Measurements from ENCODE around the gene SLC4A1.

Gene SLC4A1

GRCh38 chr17:44218344-44219107, 49.4 kb downstream of the SLC4A1 start:
- no peak for TF ChIP-seq ZFP30 (CRISPR knock-in tag; IDR thresholded peaks at IDR 0.05)
- no peak for TF ChIP-seq ZNF565 (CRISPR knock-in tag; conservative IDR thresholded peaks at IDR 0.05; ENCODE audit: low read depth)
- TF ChIP-seq CSDC2 (CRISPR knock-in tag; IDR thresholded peaks at IDR 0.05) = no peak
- TF ChIP-seq TCF4 (CRISPR knock-in tag; IDR thresholded peaks at IDR 0.05; ENCODE audit: borderline replicate concordance) = no peak
- TF ChIP-seq ISL1 (CRISPR knock-in tag; IDR thresholded peaks at IDR 0.05) = no peak
- no peak for TF ChIP-seq RARB (CRISPR knock-in tag; IDR thresholded peaks at IDR 0.05)
- no peak for TF ChIP-seq SNAI2 (CRISPR knock-in tag; IDR thresholded peaks at IDR 0.05)
- no peak for TF ChIP-seq PATZ1 (CRISPR knock-in tag; IDR thresholded peaks at IDR 0.05; ENCODE audit: borderline replicate concordance)
- TF ChIP-seq ZNF8 (CRISPR knock-in tag; IDR thresholded peaks at IDR 0.05) = no peak
- TF ChIP-seq BACH2 (CRISPR knock-in tag; IDR thresholded peaks at IDR 0.05; ENCODE audit: borderline replicate concordance) = no peak
- no peak for TF ChIP-seq TSHZ2 (CRISPR knock-in tag; IDR thresholded peaks at IDR 0.05)
- TF ChIP-seq ZC3H10 (CRISPR knock-in tag; IDR thresholded peaks at IDR 0.05) = no peak
- no peak for TF ChIP-seq POU6F1 (CRISPR knock-in tag; IDR thresholded peaks at IDR 0.05; ENCODE audit: borderline replicate concordance, low read depth)
- TF ChIP-seq ESRRG (CRISPR knock-in tag; IDR thresholded peaks at IDR 0.05) = no peak
- no peak for TF ChIP-seq ZFP3 (CRISPR knock-in tag; IDR thresholded peaks at IDR 0.05)
- no peak for TF ChIP-seq GLIS3 (CRISPR knock-in tag; IDR thresholded peaks at IDR 0.05)
- TF ChIP-seq TOX (CRISPR knock-in tag; IDR thresholded peaks at IDR 0.05; ENCODE audit: borderline replicate concordance) = no peak
- peak; percentile 30 for ATAC-seq

GRCh38 chr17:44217738-44218343, 50.1 kb downstream of the SLC4A1 start:
- ATAC-seq = no peak
- TF ChIP-seq CSRNP3 (CRISPR knock-in tag; IDR thresholded peaks at IDR 0.05) (no peak), OSR1 (CRISPR knock-in tag; IDR thresholded peaks at IDR 0.05) (no peak), SNAI2 (CRISPR knock-in tag; IDR thresholded peaks at IDR 0.05) (no peak), CREB5 (CRISPR knock-in tag; IDR thresholded peaks at IDR 0.05; ENCODE audit: low read depth) (no peak), ZFP30 (CRISPR knock-in tag; IDR thresholded peaks at IDR 0.05) (no peak), ZC3H10 (CRISPR knock-in tag; IDR thresholded peaks at IDR 0.05) (no peak), ESRRG (CRISPR knock-in tag; IDR thresholded peaks at IDR 0.05) (no peak), ZFP3 (CRISPR knock-in tag; IDR thresholded peaks at IDR 0.05) (no peak), BACH2 (CRISPR knock-in tag; IDR thresholded peaks at IDR 0.05; ENCODE audit: borderline replicate concordance) (no peak), PPARA (CRISPR knock-in tag; IDR thresholded peaks at IDR 0.05; ENCODE audit: borderline replicate concordance) (no peak), POU6F1 (CRISPR knock-in tag; IDR thresholded peaks at IDR 0.05; ENCODE audit: borderline replicate concordance, low read depth) (no peak), CSDC2 (CRISPR knock-in tag; IDR thresholded peaks at IDR 0.05) (no peak), ZNF70 (CRISPR knock-in tag; IDR thresholded peaks at IDR 0.05) (no peak), TOX (CRISPR knock-in tag; IDR thresholded peaks at IDR 0.05; ENCODE audit: borderline replicate concordance) (no peak), TCF4 (CRISPR knock-in tag; IDR thresholded peaks at IDR 0.05; ENCODE audit: borderline replicate concordance) (no peak), ZNF8 (CRISPR knock-in tag; IDR thresholded peaks at IDR 0.05) (no peak), TSHZ2 (CRISPR knock-in tag; IDR thresholded peaks at IDR 0.05) (no peak)

All from SK-N-SH treated with all-trans-retinoic acid at 6 μM for 48 hours (cell line).